H1 (cell line): Measurements from ENCODE around the gene GREM2. TPM values are rescaled to one million over a fixed set of nuclear protein-coding genes. Genes with fewer than 3 reads are reported as not detected.

ENCODE experiments used
- EZH2 ChIP-seq: fragments of 200-600 bp; sonication (generic); IDR thresholded peaks from 2 replicates; pipeline ENCODE4 v1.7.1; 2012; ENCODE audit warnings: low read depth, mild to moderate bottlenecking, moderate library complexity, low read length, inconsistent platforms; ENCODE audit not compliant: severe bottlenecking
- SIRT6 ChIP-seq: IDR thresholded peaks from one replicate; pipeline ENCODE4 v1.7.1; 2012; ENCODE audit warnings: low read length, inconsistent platforms
- polyA plus RNA-seq, 7 experiments: library from polyadenylated mRNA; depleted of rRNA in 3 of 7; stranded (reverse) in 5 of 7; unstranded in 2 of 7; fragments of >200 nt in 5 of 7; fragments of 200-250 nt in 2 of 7; gene quantifications; 1 replicate in 5 of 7; 2 replicates in 1 of 7; 4 replicates in 1 of 7; pipeline versions ENCODE4 v1.2.1 to v1.2.3, GENCODE V29; 2011 to 2013; ENCODE audit warnings: missing spikeins in 2 of 7, mixed read lengths in 2 of 7
- total RNA-seq: library from RNA; stranded (reverse); fragmentation: NEBNext Ultra II Directional; extraction: Animal tissue kit (Norgen Biotek cat#: 25700); gene quantifications from 2 replicates; pipeline ENCODE4 v1.2.1, GENCODE V29; 2021
- TF ChIP-seq, protein P1 (sequence below): fragments of 300-600 bp; sonication (generic); IDR thresholded peaks from 2 replicates; pipeline ENCODE4 v1.7.1; 2012; ENCODE audit warnings: low read length, moderate library complexity, mild to moderate bottlenecking, inconsistent platforms; ENCODE audit not compliant: insufficient replicate concordance

Gene GREM2
- total and polyA plus RNA-seq, 2 of the 8 experiments (the other 6 are each of a cell fraction or from before 2014, with no cell fraction given), result 0.05 TPM; not detected in 1

DNA sequence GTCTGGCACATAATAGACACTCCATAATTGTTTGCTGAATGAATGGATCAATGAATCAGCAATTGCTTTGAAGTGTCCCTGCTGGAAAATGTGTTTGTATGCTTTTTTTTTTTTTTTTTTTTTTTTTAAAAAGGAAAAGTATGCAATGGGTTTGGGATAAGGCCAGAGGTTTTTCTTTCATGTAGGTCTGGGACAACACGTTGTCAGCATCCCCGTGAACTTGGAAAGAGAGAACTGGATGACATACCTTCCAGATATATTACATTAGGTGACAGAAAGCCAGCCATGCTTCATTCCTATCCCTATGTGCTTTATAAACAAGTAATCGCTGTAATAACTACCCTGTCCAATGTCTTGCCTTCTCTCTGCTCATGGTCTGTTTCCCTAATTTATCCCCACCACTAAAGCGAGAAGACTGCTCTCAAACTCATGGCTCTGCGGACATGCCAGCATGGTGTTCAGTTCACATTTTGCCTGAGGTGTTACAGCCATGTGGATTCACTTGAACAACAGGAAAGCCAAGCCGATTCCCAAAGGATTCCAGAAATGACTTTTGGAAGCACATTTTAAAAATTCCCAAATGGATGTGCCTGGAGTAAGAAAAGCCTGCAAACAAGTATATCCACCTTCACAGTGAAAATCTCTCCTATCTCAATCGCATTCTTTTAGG, 34.8 kb upstream of the GREM2 start (continued):
- TF ChIP-seq, protein P1, sequence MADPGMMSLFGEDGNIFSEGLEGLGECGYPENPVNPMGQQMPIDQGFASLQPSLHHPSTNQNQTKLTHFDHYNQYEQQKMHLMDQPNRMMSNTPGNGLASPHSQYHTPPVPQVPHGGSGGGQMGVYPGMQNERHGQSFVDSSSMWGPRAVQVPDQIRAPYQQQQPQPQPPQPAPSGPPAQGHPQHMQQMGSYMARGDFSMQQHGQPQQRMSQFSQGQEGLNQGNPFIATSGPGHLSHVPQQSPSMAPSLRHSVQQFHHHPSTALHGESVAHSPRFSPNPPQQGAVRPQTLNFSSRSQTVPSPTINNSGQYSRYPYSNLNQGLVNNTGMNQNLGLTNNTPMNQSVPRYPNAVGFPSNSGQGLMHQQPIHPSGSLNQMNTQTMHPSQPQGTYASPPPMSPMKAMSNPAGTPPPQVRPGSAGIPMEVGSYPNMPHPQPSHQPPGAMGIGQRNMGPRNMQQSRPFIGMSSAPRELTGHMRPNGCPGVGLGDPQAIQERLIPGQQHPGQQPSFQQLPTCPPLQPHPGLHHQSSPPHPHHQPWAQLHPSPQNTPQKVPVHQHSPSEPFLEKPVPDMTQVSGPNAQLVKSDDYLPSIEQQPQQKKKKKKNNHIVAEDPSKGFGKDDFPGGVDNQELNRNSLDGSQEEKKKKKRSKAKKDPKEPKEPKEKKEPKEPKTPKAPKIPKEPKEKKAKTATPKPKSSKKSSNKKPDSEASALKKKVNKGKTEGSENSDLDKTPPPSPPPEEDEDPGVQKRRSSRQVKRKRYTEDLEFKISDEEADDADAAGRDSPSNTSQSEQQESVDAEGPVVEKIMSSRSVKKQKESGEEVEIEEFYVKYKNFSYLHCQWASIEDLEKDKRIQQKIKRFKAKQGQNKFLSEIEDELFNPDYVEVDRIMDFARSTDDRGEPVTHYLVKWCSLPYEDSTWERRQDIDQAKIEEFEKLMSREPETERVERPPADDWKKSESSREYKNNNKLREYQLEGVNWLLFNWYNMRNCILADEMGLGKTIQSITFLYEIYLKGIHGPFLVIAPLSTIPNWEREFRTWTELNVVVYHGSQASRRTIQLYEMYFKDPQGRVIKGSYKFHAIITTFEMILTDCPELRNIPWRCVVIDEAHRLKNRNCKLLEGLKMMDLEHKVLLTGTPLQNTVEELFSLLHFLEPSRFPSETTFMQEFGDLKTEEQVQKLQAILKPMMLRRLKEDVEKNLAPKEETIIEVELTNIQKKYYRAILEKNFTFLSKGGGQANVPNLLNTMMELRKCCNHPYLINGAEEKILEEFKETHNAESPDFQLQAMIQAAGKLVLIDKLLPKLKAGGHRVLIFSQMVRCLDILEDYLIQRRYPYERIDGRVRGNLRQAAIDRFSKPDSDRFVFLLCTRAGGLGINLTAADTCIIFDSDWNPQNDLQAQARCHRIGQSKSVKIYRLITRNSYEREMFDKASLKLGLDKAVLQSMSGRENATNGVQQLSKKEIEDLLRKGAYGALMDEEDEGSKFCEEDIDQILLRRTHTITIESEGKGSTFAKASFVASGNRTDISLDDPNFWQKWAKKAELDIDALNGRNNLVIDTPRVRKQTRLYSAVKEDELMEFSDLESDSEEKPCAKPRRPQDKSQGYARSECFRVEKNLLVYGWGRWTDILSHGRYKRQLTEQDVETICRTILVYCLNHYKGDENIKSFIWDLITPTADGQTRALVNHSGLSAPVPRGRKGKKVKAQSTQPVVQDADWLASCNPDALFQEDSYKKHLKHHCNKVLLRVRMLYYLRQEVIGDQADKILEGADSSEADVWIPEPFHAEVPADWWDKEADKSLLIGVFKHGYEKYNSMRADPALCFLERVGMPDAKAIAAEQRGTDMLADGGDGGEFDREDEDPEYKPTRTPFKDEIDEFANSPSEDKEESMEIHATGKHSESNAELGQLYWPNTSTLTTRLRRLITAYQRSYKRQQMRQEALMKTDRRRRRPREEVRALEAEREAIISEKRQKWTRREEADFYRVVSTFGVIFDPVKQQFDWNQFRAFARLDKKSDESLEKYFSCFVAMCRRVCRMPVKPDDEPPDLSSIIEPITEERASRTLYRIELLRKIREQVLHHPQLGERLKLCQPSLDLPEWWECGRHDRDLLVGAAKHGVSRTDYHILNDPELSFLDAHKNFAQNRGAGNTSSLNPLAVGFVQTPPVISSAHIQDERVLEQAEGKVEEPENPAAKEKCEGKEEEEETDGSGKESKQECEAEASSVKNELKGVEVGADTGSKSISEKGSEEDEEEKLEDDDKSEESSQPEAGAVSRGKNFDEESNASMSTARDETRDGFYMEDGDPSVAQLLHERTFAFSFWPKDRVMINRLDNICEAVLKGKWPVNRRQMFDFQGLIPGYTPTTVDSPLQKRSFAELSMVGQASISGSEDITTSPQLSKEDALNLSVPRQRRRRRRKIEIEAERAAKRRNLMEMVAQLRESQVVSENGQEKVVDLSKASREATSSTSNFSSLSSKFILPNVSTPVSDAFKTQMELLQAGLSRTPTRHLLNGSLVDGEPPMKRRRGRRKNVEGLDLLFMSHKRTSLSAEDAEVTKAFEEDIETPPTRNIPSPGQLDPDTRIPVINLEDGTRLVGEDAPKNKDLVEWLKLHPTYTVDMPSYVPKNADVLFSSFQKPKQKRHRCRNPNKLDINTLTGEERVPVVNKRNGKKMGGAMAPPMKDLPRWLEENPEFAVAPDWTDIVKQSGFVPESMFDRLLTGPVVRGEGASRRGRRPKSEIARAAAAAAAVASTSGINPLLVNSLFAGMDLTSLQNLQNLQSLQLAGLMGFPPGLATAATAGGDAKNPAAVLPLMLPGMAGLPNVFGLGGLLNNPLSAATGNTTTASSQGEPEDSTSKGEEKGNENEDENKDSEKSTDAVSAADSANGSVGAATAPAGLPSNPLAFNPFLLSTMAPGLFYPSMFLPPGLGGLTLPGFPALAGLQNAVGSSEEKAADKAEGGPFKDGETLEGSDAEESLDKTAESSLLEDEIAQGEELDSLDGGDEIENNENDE, result no peak
- TF ChIP-seq SIRT6 (no peak), EZH2 (no peak)
